Neuronal stem cell (in vitro differentiated cells): ENCODE results near the gene MTPN.

Experiments
- DNase-seq: peaks from one replicate; pipeline ENCODE4 v3.0.0-alpha.2; 2013; ENCODE audit warnings: low spot score
- H2AFZ ChIP-seq: one replicate; pipeline ENCODE4 v1.6.1; 2013; ENCODE audit warnings: mild to moderate bottlenecking, low read length, inconsistent platforms
- H2AK5ac ChIP-seq: 2 replicates; pipeline ENCODE4 v1.6.1; 2013; ENCODE audit warnings: low read depth, mild to moderate bottlenecking, inconsistent platforms, low read length, moderate library complexity, mixed read lengths
- H2BK120ac ChIP-seq: 2 replicates; pipeline ENCODE4 v1.6.1; 2013; ENCODE audit warnings: low read depth, mild to moderate bottlenecking, inconsistent platforms, low read length, moderate library complexity, mixed read lengths
- H2BK12ac ChIP-seq: one replicate; pipeline ENCODE4 v1.6.1; 2013; ENCODE audit warnings: low read length, inconsistent platforms
- H2BK15ac ChIP-seq: 2 replicates; pipeline ENCODE4 v1.6.1; 2013; ENCODE audit warnings: mild to moderate bottlenecking, low read length, inconsistent platforms, mixed read lengths
- H2BK5ac ChIP-seq: one replicate; pipeline ENCODE4 v1.6.1; 2013; ENCODE audit warnings: inconsistent platforms, mild to moderate bottlenecking, low read length, moderate library complexity
- H3K14ac ChIP-seq: one replicate; pipeline ENCODE4 v1.6.1; 2013; ENCODE audit warnings: low read length, inconsistent platforms
- H3K18ac ChIP-seq: 2 replicates; pipeline ENCODE4 v1.6.1; 2013; ENCODE audit warnings: low read length, inconsistent platforms
- H3K23ac ChIP-seq: 2 replicates; pipeline ENCODE4 v1.6.1; 2013; ENCODE audit warnings: low read depth, mild to moderate bottlenecking, mixed read lengths, low read length, inconsistent platforms; ENCODE audit not compliant: poor library complexity
- H3K27ac ChIP-seq: replicated peaks from 3 replicates; pipeline ENCODE4 v1.5.1; 2013; ENCODE audit warnings: low read length, inconsistent platforms
- H3K27me3 ChIP-seq, 3 experiments: 2 replicates each; pipeline ENCODE4 v1.6.1; 2013; ENCODE audit warnings: low read length in 3 of 3, mild to moderate bottlenecking in 2 of 3, inconsistent platforms in 1 of 3, low read depth in 1 of 3, mixed read lengths in 1 of 3, moderate library complexity in 1 of 3; ENCODE audit not compliant: control insufficient read depth in 3 of 3, insufficient read depth in 3 of 3
- H3K36me3 ChIP-seq, 2 donors: replicated peaks in 1 of 2; 2 replicates each; pipeline ENCODE4 v1.6.1; 2013; ENCODE audit warnings: low read length in 2 of 2; ENCODE audit not compliant: control insufficient read depth in 2 of 2, insufficient read depth in 2 of 2
- H3K4ac ChIP-seq: 2 replicates; pipeline ENCODE4 v1.6.1; 2013; ENCODE audit warnings: inconsistent platforms, mild to moderate bottlenecking, low read length, moderate library complexity
- H3K4me1 ChIP-seq, 2 donors: 1 replicate in 1 of 2; 2 replicates in 1 of 2; pipeline ENCODE4 v1.6.1; 2013; ENCODE audit warnings: low read length in 2 of 2, low read depth in 1 of 2; ENCODE audit not compliant: control insufficient read depth in 2 of 2, insufficient read depth in 1 of 2
- H3K4me2 ChIP-seq: one replicate; pipeline ENCODE4 v1.6.1; 2013; ENCODE audit warnings: mild to moderate bottlenecking, low read length, inconsistent platforms; ENCODE audit not compliant: insufficient read depth, poor library complexity, severe bottlenecking
- H3K4me3 ChIP-seq, 2 donors: 2 replicates each; pipeline ENCODE4 v1.5.1; 2013; ENCODE audit warnings: low read length in 2 of 2, mild to moderate bottlenecking in 2 of 2, inconsistent platforms in 1 of 2, moderate library complexity in 1 of 2
- H3K79me1 ChIP-seq: one replicate; pipeline ENCODE4 v1.6.1; 2013; ENCODE audit warnings: low read depth, mild to moderate bottlenecking, inconsistent platforms, low read length, moderate library complexity
- H3K9ac ChIP-seq: one replicate; pipeline ENCODE4 v1.6.1; 2013; ENCODE audit warnings: mild to moderate bottlenecking, low read depth, low read length, inconsistent platforms; ENCODE audit not compliant: poor library complexity
- H3K9me3 ChIP-seq, 2 donors: replicated peaks in 1 of 2; 2 replicates each; pipeline versions ENCODE3 to v1.6.1; 2013; ENCODE audit warnings: low read length in 2 of 2, mild to moderate bottlenecking in 2 of 2, inconsistent platforms in 1 of 2, low read depth in 1 of 2, mixed read lengths in 1 of 2, moderate library complexity in 1 of 2; ENCODE audit not compliant: control insufficient read depth in 2 of 2, insufficient read depth in 1 of 2
- H4K8ac ChIP-seq: one replicate; pipeline ENCODE4 v1.6.1; 2013; ENCODE audit warnings: low read depth, mild to moderate bottlenecking, inconsistent platforms, low read length, moderate library complexity
- H4K91ac ChIP-seq: one replicate; pipeline ENCODE4 v1.6.1; 2013; ENCODE audit warnings: low read length, low read depth, mild to moderate bottlenecking, inconsistent platforms; ENCODE audit not compliant: poor library complexity
- WGBS, 2 donors: extraction: QIAGEN DNeasy Blood & Tissue Kit; methylation state at CpG; one replicate each; pipeline ENCODE4 v1.1.7; 2013; ENCODE audit warnings: missing lambda C conversion rate in 2 of 2, mixed read lengths in 1 of 2; ENCODE audit not compliant: insufficient read length in 2 of 2, insufficient replicate concordance in 1 of 2; ENCODE audit errors: extremely low coverage in 2 of 2; 5-methylcytosine and 5-hydroxymethylcytosine counted together

MTPN gene

GRCh38 chr7:135928136-135928535 lies 49.0 kb downstream of the MTPN start:
- H2BK120ac ChIP-seq = no peak overlapping the region
- H3K36me3 ChIP-seq = peaks cover 0 to 29% of the 10 kb centered on the region in 2 donors
- no peaks in the 10 kb centered on the region for H3K27me3 ChIP-seq
- no peak overlapping the region for H3K4me2 ChIP-seq
- no peak overlapping the region for H2BK15ac ChIP-seq
- no peak overlapping the region for H2AK5ac ChIP-seq
- H3K14ac ChIP-seq = no peak overlapping the region
- H4K91ac ChIP-seq = no peak overlapping the region
- no peak overlapping the region for H3K23ac ChIP-seq
- no peaks in the 10 kb centered on the region for H3K79me1 ChIP-seq
- no peak for DNase-seq
- H3K27ac ChIP-seq = no peak overlapping the region
- no peak overlapping the region for H3K4ac ChIP-seq
- H3K4me3 ChIP-seq = no peak overlapping the region
- peaks cover 0 to 5% of the 10 kb centered on the region in 2 donors for H3K4me1 ChIP-seq
- H2BK5ac ChIP-seq = no peak overlapping the region
- no peak overlapping the region for H4K8ac ChIP-seq
- H3K18ac ChIP-seq = no peak overlapping the region
- no peak overlapping the region for H2BK12ac ChIP-seq
- no peak overlapping the region for H3K9ac ChIP-seq
- H2AFZ ChIP-seq = no peak overlapping the region
- H3K9me3 ChIP-seq = no peaks in the 10 kb centered on the region

- Histone ChIP-seq H4K8ac (no peak overlapping the region), H2BK120ac (no peak overlapping the region), H2BK5ac (no peak overlapping the region), H3K4me3 (no peak overlapping the region), H2BK12ac (no peak overlapping the region), H3K4me1 (no peaks in the 10 kb centered on the region), H3K18ac (no peak overlapping the region), H3K79me1 (no peaks in the 10 kb centered on the region), H3K36me3 (peaks cover 0 to 29% of the 10 kb centered on the region in 2 donors), H2AK5ac (no peak overlapping the region), H3K4ac (no peak overlapping the region), H3K14ac (no peak overlapping the region), H3K9ac (no peak overlapping the region), H2BK15ac (no peak overlapping the region), H4K91ac (no peak overlapping the region), H3K27ac (no peak overlapping the region), H3K9me3 (peaks cover 0 to 2% of the 10 kb centered on the region in 2 donors), H3K4me2 (no peak overlapping the region), H3K23ac (no peak overlapping the region), H2AFZ (no peak overlapping the region), H3K27me3 (no peaks in the 10 kb centered on the region)
- no CpG with 5 or more reads among the region's 3 CpGs for WGBS, 2 donors
- DNase-seq = no peak
Observed at GRCh38 chr7:135925210-135925609, 51.9 kb downstream of the MTPN start.

GRCh38 chr7:135924302-135924701 lies 52.9 kb downstream of the MTPN start:
- peaks cover 0 to 2% of the 10 kb centered on the region in 2 donors for H3K9me3 ChIP-seq
- no peak overlapping the region for H3K23ac ChIP-seq
- no peak overlapping the region for H2BK12ac ChIP-seq
- no peak overlapping the region for H3K4ac ChIP-seq
- no peak overlapping the region for H2BK15ac ChIP-seq
- H2AFZ ChIP-seq = no peak overlapping the region
- no peak for DNase-seq
- H2BK120ac ChIP-seq = no peak overlapping the region
- no peak overlapping the region for H3K4me2 ChIP-seq
- no peak overlapping the region for H3K4me3 ChIP-seq
- no peaks in the 10 kb centered on the region for H3K79me1 ChIP-seq
- no peak overlapping the region for H3K14ac ChIP-seq
- H3K18ac ChIP-seq = no peak overlapping the region
- no peaks in the 10 kb centered on the region for H3K4me1 ChIP-seq
- H4K8ac ChIP-seq = no peak overlapping the region
- no peaks in the 10 kb centered on the region for H3K27me3 ChIP-seq
- WGBS, 2 donors = no CpG with 5 or more reads among the region's 3 CpGs
- peaks cover 0 to 23% of the 10 kb centered on the region in 2 donors for H3K36me3 ChIP-seq
- no peak overlapping the region for H4K91ac ChIP-seq
- H3K27ac ChIP-seq = no peak overlapping the region
- H3K9ac ChIP-seq = no peak overlapping the region
- H2AK5ac ChIP-seq = no peak overlapping the region
- no peak overlapping the region for H2BK5ac ChIP-seq

- Histone ChIP-seq H3K9ac (no peak overlapping the region), H2BK120ac (no peak overlapping the region), H3K4me3 (no peak overlapping the region), H3K23ac (no peak overlapping the region), H4K91ac (no peak overlapping the region), H2AK5ac (no peak overlapping the region), H2AFZ (no peak overlapping the region), H3K36me3 (peaks cover 0 to 3% of the 10 kb centered on the region in 2 donors), H3K27ac (no peak overlapping the region), H3K14ac (no peak overlapping the region), H2BK15ac (no peak overlapping the region), H2BK5ac (no peak overlapping the region), H3K4ac (no peak overlapping the region), H3K18ac (no peak overlapping the region), H3K4me2 (no peak overlapping the region), H4K8ac (no peak overlapping the region), H3K27me3 (no peaks in the 10 kb centered on the region), H3K79me1 (no peaks in the 10 kb centered on the region), H3K9me3 (peaks cover 0 to 2% of the 10 kb centered on the region in 2 donors), H3K4me1 (no peaks in the 10 kb centered on the region), H2BK12ac (no peak overlapping the region)
- no peak for DNase-seq
- no CpG with 5 or more reads among the region's 3 CpGs for WGBS, 2 donors
Observed at GRCh38 chr7:135922263-135922662, 54.9 kb downstream of the MTPN start.
